H1 (cell line): Measurements from ENCODE around the gene PHETA1. TPM values are rescaled to one million over a fixed set of nuclear protein-coding genes. Genes with fewer than 3 reads are reported as not detected.

Experiments
- CTCF ChIA-PET: fragments of 300-600 bp; sonication (Branson Sonifier 250); formaldehyde crosslinking; loops from one replicate; lab custom pipeline; 2021; ENCODE audit not compliant: partially characterized antibody; lab: Charles Lee
- POLR2A ChIA-PET: fragments of 300-600 bp; sonication (Branson Sonifier 250); formaldehyde crosslinking; loops from one replicate; lab custom pipeline; 2021; ENCODE audit warnings: inconsistent platforms; ENCODE audit not compliant: partially characterized antibody; lab: Charles Lee
- DNase-seq, 2 experiments: peaks; one replicate each; pipeline versions ENCODE4 v3.0.0 to v3.0.0-alpha.2; 2010 to 2022; ENCODE audit warnings: low spot score in 2 of 2, low read depth in 1 of 2, mixed read lengths in 1 of 2
- FAIRE-seq: peaks from 2 replicates; lab custom pipeline; 2011; peaks lifted over from hg19 to GRCh38; lab: Jason Lieb, UNC
- H2AFZ ChIP-seq: 2 replicates; pipeline ENCODE4 v1.8.1; 2012; ENCODE audit warnings: low read length, inconsistent platforms
- H2AK5ac ChIP-seq: 2 replicates; pipeline ENCODE4 v1.6.1; 2013; ENCODE audit warnings: low read depth, low read length
- H2BK120ac ChIP-seq: replicated peaks from 2 replicates; pipeline ENCODE3; 2013; ENCODE audit warnings: low read depth, low read length, inconsistent platforms
- H2BK12ac ChIP-seq: 2 replicates; pipeline ENCODE4 v1.6.1; 2013; ENCODE audit warnings: low read depth, low read length
- H2BK15ac ChIP-seq: 2 replicates; pipeline ENCODE4 v1.6.1; 2013; ENCODE audit warnings: low read length
- H2BK20ac ChIP-seq: 2 replicates; pipeline ENCODE4 v1.6.1; 2013; ENCODE audit warnings: low read length
- H2BK5ac ChIP-seq: 2 replicates; pipeline ENCODE4 v1.6.1; 2013; ENCODE audit warnings: low read depth, low read length
- H3K14ac ChIP-seq: 2 replicates; pipeline ENCODE4 v1.6.1; 2013; ENCODE audit warnings: inconsistent platforms; ENCODE audit not compliant: insufficient read length
- H3K18ac ChIP-seq: 2 replicates; pipeline ENCODE4 v1.6.1; 2013; ENCODE audit warnings: low read length; ENCODE audit errors: extremely low read depth
- H3K23ac ChIP-seq: 2 replicates; pipeline ENCODE4 v1.6.1; 2013; ENCODE audit warnings: inconsistent platforms; ENCODE audit not compliant: insufficient read length
- H3K23me2 ChIP-seq: 2 replicates; pipeline ENCODE4 v1.6.1; 2013; ENCODE audit warnings: low read depth, low read length
- H3K27ac ChIP-seq: 2 replicates; pipeline ENCODE4 v1.6.1; 2011; ENCODE audit warnings: low read depth, low read length, inconsistent platforms
- H3K27me3 ChIP-seq, 4 experiments: replicated peaks in 1 of 4; 1 replicate in 1 of 4; 2 replicates in 3 of 4; pipeline versions ENCODE4 v1.6.1 to v1.8.1; 2011 to 2013; ENCODE audit warnings: low read length in 3 of 4, mild to moderate bottlenecking in 3 of 4, inconsistent platforms in 2 of 4, mixed read lengths in 2 of 4, moderate library complexity in 1 of 4; ENCODE audit not compliant: control insufficient read depth in 3 of 4, insufficient read depth in 3 of 4; ENCODE audit errors: extremely low read depth in 1 of 4
- H3K36me3 ChIP-seq, 4 experiments: 2 replicates each; pipeline versions ENCODE4 v1.6.1 to v1.8.1; 2011 to 2013; ENCODE audit warnings: mild to moderate bottlenecking in 4 of 4, low read length in 3 of 4, moderate library complexity in 2 of 4, control low read depth in 1 of 4, inconsistent platforms in 1 of 4; ENCODE audit not compliant: insufficient read depth in 4 of 4, control insufficient read depth in 2 of 4
- H3K4ac ChIP-seq: replicated peaks from 2 replicates; pipeline ENCODE3; 2013; ENCODE audit warnings: low read length, low read depth, mixed read lengths, inconsistent platforms; ENCODE audit not compliant: insufficient read length
- H3K4me1 ChIP-seq, 4 experiments: replicated peaks in 1 of 4; 1 replicate in 1 of 4; 2 replicates in 3 of 4; pipeline versions ENCODE4 v1.6.1 to v1.8.1; 2011 to 2013; ENCODE audit warnings: low read length in 3 of 4, inconsistent platforms in 2 of 4, mixed read lengths in 1 of 4; ENCODE audit not compliant: insufficient read depth in 4 of 4, control insufficient read depth in 3 of 4
- H3K4me2 ChIP-seq, 2 experiments: 2 replicates each; pipeline versions ENCODE4 v1.6.1 to v1.8.1; 2011 to 2013; ENCODE audit warnings: low read depth in 2 of 2, low read length in 2 of 2, control low read depth in 1 of 2, inconsistent platforms in 1 of 2, mild to moderate bottlenecking in 1 of 2; ENCODE audit not compliant: insufficient read depth in 1 of 2
- H3K4me3 ChIP-seq, 4 experiments: fragments of 200-600, 300-600 bp in 1 of 4; sonication (generic), shearing (Covaris generic), sonication (Bioruptor Twin) in 1 of 4; 2 replicates each; pipeline versions ENCODE4 v1.5.1 to v1.8.1; 2011 to 2016; ENCODE audit warnings: low read length in 4 of 4, low read depth in 3 of 4, control low read depth in 2 of 4, inconsistent platforms in 2 of 4, mild to moderate bottlenecking in 2 of 4, mixed read lengths in 1 of 4, moderate library complexity in 1 of 4; ENCODE audit not compliant: insufficient read depth in 2 of 4; ENCODE audit errors: extremely low read depth in 1 of 4
- H3K56ac ChIP-seq: replicated peaks from 2 replicates; pipeline ENCODE3; 2013; ENCODE audit warnings: low read depth, mild to moderate bottlenecking, mixed read lengths, low read length, inconsistent platforms; ENCODE audit not compliant: insufficient read length
- H3K79me1 ChIP-seq: 2 replicates; pipeline ENCODE4 v1.6.1; 2013; ENCODE audit warnings: low read depth, low read length, control low read depth
- H3K79me2 ChIP-seq, 2 experiments: 2 replicates each; pipeline versions ENCODE4 v1.6.1 to v1.8.1; 2012 to 2013; ENCODE audit warnings: low read length in 2 of 2, mild to moderate bottlenecking in 2 of 2, inconsistent platforms in 1 of 2; ENCODE audit not compliant: insufficient read depth in 2 of 2, control insufficient read depth in 1 of 2
- H3K9ac ChIP-seq, 4 experiments: replicated peaks in 1 of 4; 1 replicate in 1 of 4; 2 replicates in 3 of 4; pipeline versions ENCODE4 v1.6.1 to v1.8.1; 2011 to 2013; ENCODE audit warnings: low read depth in 3 of 4, low read length in 3 of 4, control low read depth in 2 of 4, mild to moderate bottlenecking in 2 of 4, moderate library complexity in 2 of 4, inconsistent platforms in 1 of 4; ENCODE audit errors: extremely low read depth in 1 of 4
- H3K9me3 ChIP-seq, 2 experiments: 2 replicates each; pipeline versions ENCODE4 v1.6.1 to v1.8.1; 2012 to 2013; ENCODE audit warnings: mild to moderate bottlenecking in 2 of 2, moderate library complexity in 2 of 2, control low read depth in 1 of 2, inconsistent platforms in 1 of 2, low read depth in 1 of 2, low read length in 1 of 2, mixed read lengths in 1 of 2; ENCODE audit not compliant: insufficient read depth in 2 of 2
- H4K20me1 ChIP-seq, 2 experiments: replicated peaks in 1 of 2; 2 replicates each; pipeline versions ENCODE3 to v1.8.1; 2011 to 2013; ENCODE audit warnings: inconsistent platforms in 2 of 2, low read length in 2 of 2, mild to moderate bottlenecking in 1 of 2; ENCODE audit not compliant: insufficient read depth in 2 of 2, control insufficient read depth in 1 of 2
- H4K5ac ChIP-seq: 2 replicates; pipeline ENCODE4 v1.6.1; 2013; ENCODE audit warnings: low read length, low read depth, mixed read lengths, inconsistent platforms; ENCODE audit not compliant: insufficient read length
- H4K8ac ChIP-seq: 2 replicates; pipeline ENCODE4 v1.8.0; 2013; ENCODE audit warnings: mild to moderate bottlenecking, moderate library complexity, low read length, inconsistent platforms; ENCODE audit not compliant: insufficient read depth; ENCODE audit errors: extremely low read depth
- H4K91ac ChIP-seq: replicated peaks from 2 replicates; pipeline ENCODE3; 2013; ENCODE audit warnings: low read length, mixed read lengths, inconsistent platforms; ENCODE audit not compliant: insufficient read length
- BACH1 ChIP-seq: IDR thresholded peaks from 2 replicates; pipeline ENCODE4 v1.6.1; 2012; ENCODE audit warnings: low read length, improper control_type of control experiment
- CEBPB ChIP-seq: IDR thresholded peaks from 2 replicates; pipeline ENCODE4 v1.6.1; 2012; ENCODE audit warnings: low read depth, low read length
- EZH2 ChIP-seq: fragments of 200-600 bp; sonication (generic); IDR thresholded peaks from 2 replicates; pipeline ENCODE4 v1.7.1; 2012; ENCODE audit warnings: low read depth, mild to moderate bottlenecking, moderate library complexity, low read length, inconsistent platforms; ENCODE audit not compliant: severe bottlenecking
- FOSL1 ChIP-seq: IDR thresholded peaks from 2 replicates; pipeline ENCODE4 v1.6.1; 2011; ENCODE audit warnings: mild to moderate bottlenecking, low read depth, low read length, moderate library complexity; ENCODE audit not compliant: insufficient read depth
- GABPA ChIP-seq: IDR thresholded peaks from 2 replicates; pipeline ENCODE4 v1.6.1; 2011; ENCODE audit warnings: mild to moderate bottlenecking, low read length, moderate library complexity, borderline replicate concordance; ENCODE audit not compliant: insufficient read depth
- JUND ChIP-seq: IDR thresholded peaks from 2 replicates; pipeline ENCODE4 v1.6.1; 2011; ENCODE audit warnings: mild to moderate bottlenecking, improper control_type of control experiment, low read length
- POLR2A ChIP-seq, 2 experiments: IDR thresholded peaks; 1 replicate in 1 of 2; 2 replicates in 1 of 2; pipeline ENCODE4 v1.6.1; 2011; ENCODE audit warnings: low read depth in 2 of 2, low read length in 2 of 2, mild to moderate bottlenecking in 2 of 2; ENCODE audit errors: control extremely low read depth in 1 of 2
- RBBP5 ChIP-seq: IDR thresholded peaks from 2 replicates; pipeline ENCODE4 v1.7.1; 2012; ENCODE audit warnings: low read depth, mild to moderate bottlenecking, inconsistent platforms, low read length, moderate library complexity, borderline replicate concordance
- SP2 ChIP-seq: IDR thresholded peaks from 2 replicates; pipeline ENCODE4 v1.6.1; 2012; ENCODE audit warnings: mild to moderate bottlenecking, low read length, inconsistent platforms
- SP4 ChIP-seq: IDR thresholded peaks from 2 replicates; pipeline ENCODE4 v1.6.1; 2012; ENCODE audit warnings: low read length, inconsistent platforms
- WGBS, 2 experiments: shearing (Covaris generic) in 1 of 2; methylation state at CpG; one replicate each; pipeline versions ENCODE4 v1.1.6 to v1.1.7; 2013 to 2015; ENCODE audit warnings: low lambda C conversion rate in 2 of 2, mixed read lengths in 2 of 2, inconsistent platforms in 1 of 2, low coverage in 1 of 2, missing lambda C conversion rate in 1 of 2; ENCODE audit not compliant: insufficient replicate concordance in 2 of 2, insufficient coverage in 1 of 2, insufficient read length in 1 of 2; ENCODE audit errors: extremely low coverage in 1 of 2, missing lambda C conversion rate in 1 of 2; 5-methylcytosine and 5-hydroxymethylcytosine counted together
- polyA plus RNA-seq, 7 experiments: library from polyadenylated mRNA; depleted of rRNA in 3 of 7; stranded (reverse) in 5 of 7; unstranded in 2 of 7; fragments of >200 nt in 5 of 7; fragments of 200-250 nt in 2 of 7; gene quantifications; 1 replicate in 5 of 7; 2 replicates in 1 of 7; 4 replicates in 1 of 7; pipeline versions ENCODE4 v1.2.1 to v1.2.3, GENCODE V29; 2011 to 2013; ENCODE audit warnings: missing spikeins in 2 of 7, mixed read lengths in 2 of 7
- total RNA-seq: library from RNA; stranded (reverse); fragmentation: NEBNext Ultra II Directional; extraction: Animal tissue kit (Norgen Biotek cat#: 25700); gene quantifications from 2 replicates; pipeline ENCODE4 v1.2.1, GENCODE V29; 2021
- TF ChIP-seq, protein P1 (sequence below): IDR thresholded peaks from 2 replicates; pipeline ENCODE4 v1.6.1; 2011; ENCODE audit warnings: low read depth, mild to moderate bottlenecking, low read length; ENCODE audit not compliant: insufficient read depth

PHETA1 gene
- total and polyA plus RNA-seq, 2 of the 8 experiments (the other 6 are each of a cell fraction or from before 2014, with no cell fraction given) = 5.2 to 12.3 TPM

DNA sequence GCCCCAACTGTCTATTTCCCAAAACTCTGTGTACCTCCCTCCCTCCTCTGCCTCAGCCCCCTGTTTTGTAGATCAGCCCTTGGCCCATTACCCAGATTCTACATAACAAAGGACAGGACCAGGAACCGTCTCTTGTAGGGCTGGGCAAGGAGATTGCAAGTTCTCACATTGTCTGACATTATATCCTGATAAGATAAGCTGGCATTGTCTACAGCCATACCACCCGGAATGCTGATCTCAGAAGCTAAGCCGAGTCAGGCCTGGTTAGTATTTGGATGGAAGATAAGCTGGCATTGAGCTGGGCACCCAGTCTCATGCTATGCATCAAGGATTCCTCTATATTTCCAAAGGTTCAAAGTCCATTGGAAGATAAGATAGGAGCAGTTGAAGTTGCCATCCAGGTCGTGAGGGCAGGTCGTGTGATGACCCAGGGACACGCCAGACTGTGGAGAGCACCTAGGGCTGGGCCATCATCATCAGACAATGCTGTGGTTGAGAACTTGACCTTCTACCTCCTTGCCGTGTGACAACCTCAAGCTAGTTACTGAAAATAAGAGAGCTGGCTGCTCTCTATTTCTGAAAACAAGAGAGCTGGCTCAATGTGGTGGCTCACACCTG, 29.5 kb downstream of the PHETA1 start:
- H3K56ac ChIP-seq = no peak overlapping the region
- H3K36me3 ChIP-seq = no peaks in the 10 kb centered on the region
- POLR2A ChIA-PET = interaction anchor here (0.6 to 1.6 kb wide), 2 partner anchors 29 to 493 kb away, joined by 3 to 4 read pairs; partner anchors contain the start of gene PHETA1
- peak overlapping the region; percentile 81; the same call in 1 of the 2 replicates for H2BK12ac ChIP-seq
- no peak overlapping the region for H2AFZ ChIP-seq
- no peak overlapping the region for H2BK120ac ChIP-seq
- H3K4me3 ChIP-seq = no peak overlapping the region
- FAIRE-seq = no peak
- H3K9me3 ChIP-seq = no peaks in the 10 kb centered on the region
- no peak overlapping the region for H2BK15ac ChIP-seq
- no peak overlapping the region for H3K4me2 ChIP-seq
- H3K27me3 ChIP-seq = no peaks in the 10 kb centered on the region
- no peak overlapping the region for H3K23ac ChIP-seq
- H3K79me2 ChIP-seq = no peaks in the 10 kb centered on the region
- H2BK20ac ChIP-seq = no peak overlapping the region
- no peak overlapping the region for H3K4ac ChIP-seq
- 0 out of 2 replicates have a peak overlapping the region, but pooled peaks have one; percentile 2 for H2BK5ac ChIP-seq
- CTCF ChIA-PET = interaction anchor here (0.5 to 4.6 kb wide), 7 partner anchors 8 to 537 kb away, joined by 3 to 30 read pairs (median 4); partner anchors contain the start of gene PHETA1
- no peak overlapping the region for H4K91ac ChIP-seq
- no peak overlapping the region for H3K14ac ChIP-seq
- WGBS, 2 experiments = 80% methylated on average over 7 of the region's 7 CpGs; no CpG with 5 or more reads in 1 of the 2 experiments
- no peak overlapping the region; the same call in 1 of the 2 replicates for H3K18ac ChIP-seq
- 0 out of 2 replicates have a peak overlapping the region, but pooled peaks have one; percentile 87 for H2AK5ac ChIP-seq
- no peaks in the 10 kb centered on the region for H4K20me1 ChIP-seq
- peaks cover 0 to 6% (median 0%) of the 10 kb centered on the region in 4 experiments; a peak in 2 of 7 replicates for H3K4me1 ChIP-seq
- no peaks in the 10 kb centered on the region for H3K23me2 ChIP-seq
- DNase-seq = no peak
- no peak overlapping the region for H3K9ac ChIP-seq
- H4K8ac ChIP-seq = no peak overlapping the region
- no peak overlapping the region for H3K27ac ChIP-seq
- H3K79me1 ChIP-seq = no peaks in the 10 kb centered on the region
- no peak overlapping the region for H4K5ac ChIP-seq
- TF ChIP-seq SP2 (no peak), SP4 (no peak), FOSL1 (no peak), POLR2A (IDR thresholded peaks at IDR 0.05; ENCODE audit: control extremely low read depth in 1 of 2, low read depth in 2 of 2, low read length in 2 of 2) (no peak), GABPA (no peak), BACH1 (no peak), JUND (no peak), EZH2 (no peak), CEBPB (no peak), RBBP5 (no peak)
- TF ChIP-seq, protein P1, sequence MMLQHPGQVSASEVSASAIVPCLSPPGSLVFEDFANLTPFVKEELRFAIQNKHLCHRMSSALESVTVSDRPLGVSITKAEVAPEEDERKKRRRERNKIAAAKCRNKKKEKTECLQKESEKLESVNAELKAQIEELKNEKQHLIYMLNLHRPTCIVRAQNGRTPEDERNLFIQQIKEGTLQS = no peak
